Measurements from ENCODE around the gene NFATC1.

Gene NFATC1

GRCh38 chr18:79405781-79406575 lies 10.2 kb downstream of the NFATC1 start:
- DNase-seq = no peak

GRCh38 chr18:79406708-79407107 lies 11.0 kb downstream of the NFATC1 start:
- no peak for DNase-seq

GRCh38 chr18:79409313-79409712 lies 13.6 kb downstream of the NFATC1 start:
- DNase-seq = no peak

GRCh38 chr18:79410171-79410641 lies 14.5 kb downstream of the NFATC1 start:
- DNase-seq = no peak

- DNase-seq = no peak
Observed at GRCh38 chr18:79410731-79411613, 15.2 kb downstream of the NFATC1 start.

- DNase-seq = no peak
Observed at GRCh38 chr18:79411614-79412526, 16.1 kb downstream of the NFATC1 start.

GRCh38 chr18:79413025-79413424 lies 17.3 kb downstream of the NFATC1 start:
- no peak for DNase-seq

- no peak for DNase-seq
Observed at GRCh38 chr18:79413426-79413825, 17.7 kb downstream of the NFATC1 start.

- DNase-seq = no peak
Observed at GRCh38 chr18:79413901-79414300, 18.2 kb downstream of the NFATC1 start.

GRCh38 chr18:79416022-79416676 lies 20.4 kb downstream of the NFATC1 start:
- DNase-seq = no peak

GRCh38 chr18:79416677-79417052 lies 20.9 kb downstream of the NFATC1 start:
- DNase-seq = no peak

GRCh38 chr18:79418236-79418635 lies 22.5 kb downstream of the NFATC1 start:
- no peak for DNase-seq

GRCh38 chr18:79418642-79419041 lies 22.9 kb downstream of the NFATC1 start:
- no peak for DNase-seq

GRCh38 chr18:79420033-79420745 lies 24.5 kb downstream of the NFATC1 start:
- DNase-seq = no peak

GRCh38 chr18:79421275-79421857 lies 25.6 kb downstream of the NFATC1 start:
- no peak for DNase-seq

GRCh38 chr18:79422022-79422782 lies 26.5 kb downstream of the NFATC1 start:
- DNase-seq = no peak

GRCh38 chr18:79422783-79423165 lies 27.0 kb downstream of the NFATC1 start:
- no peak for DNase-seq

- DNase-seq = no peak
Observed at GRCh38 chr18:79423211-79424007, 27.7 kb downstream of the NFATC1 start.

- DNase-seq = no peak
Observed at GRCh38 chr18:79424008-79424565, 28.4 kb downstream of the NFATC1 start.

Measured in NCI-H187 (cell line).